HG03108 (cell line): Measurements from ENCODE around the gene GALNS.

Source experiments
- ATAC-seq: cut with Tn5 transposase; IDR thresholded peaks from one replicate; pipeline ENCODE4 v1.9.1; 2021; ENCODE audit warnings: moderate library complexity; ENCODE audit not compliant: unreplicated experiment

The GALNS gene

DNA sequence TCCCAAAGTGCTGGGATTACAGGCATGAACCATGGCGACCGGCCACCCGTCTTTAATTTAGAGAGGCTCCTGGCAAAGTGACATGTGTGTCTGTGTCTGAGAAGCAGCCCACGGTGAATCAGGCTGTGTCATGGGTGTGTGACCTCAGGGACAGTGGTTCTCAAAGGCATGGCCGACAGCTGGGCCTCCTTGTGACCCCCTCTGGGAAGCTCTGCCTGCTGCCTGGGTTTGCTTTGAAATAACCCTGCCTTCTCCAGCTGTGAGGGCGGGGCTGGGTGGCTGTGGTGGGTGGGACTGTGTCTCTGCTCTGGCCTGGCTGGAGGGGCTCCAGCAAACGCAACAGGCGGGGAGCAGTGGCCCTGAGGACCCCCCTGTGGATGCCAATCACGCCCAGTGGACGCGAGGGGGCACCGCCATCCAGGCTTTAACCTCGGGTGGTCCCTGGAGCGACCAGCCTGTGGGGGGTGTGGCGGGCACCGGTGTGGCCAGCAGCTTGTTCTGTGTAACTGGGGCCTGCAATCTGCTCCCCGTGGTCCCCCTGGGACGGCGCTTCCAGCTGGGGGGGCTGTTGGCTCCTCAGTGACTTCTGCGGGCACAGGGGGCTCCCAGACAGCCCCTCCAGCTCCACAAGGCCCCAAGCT, 36.2 kb downstream of the GALNS start:
- no peak for ATAC-seq

DNA sequence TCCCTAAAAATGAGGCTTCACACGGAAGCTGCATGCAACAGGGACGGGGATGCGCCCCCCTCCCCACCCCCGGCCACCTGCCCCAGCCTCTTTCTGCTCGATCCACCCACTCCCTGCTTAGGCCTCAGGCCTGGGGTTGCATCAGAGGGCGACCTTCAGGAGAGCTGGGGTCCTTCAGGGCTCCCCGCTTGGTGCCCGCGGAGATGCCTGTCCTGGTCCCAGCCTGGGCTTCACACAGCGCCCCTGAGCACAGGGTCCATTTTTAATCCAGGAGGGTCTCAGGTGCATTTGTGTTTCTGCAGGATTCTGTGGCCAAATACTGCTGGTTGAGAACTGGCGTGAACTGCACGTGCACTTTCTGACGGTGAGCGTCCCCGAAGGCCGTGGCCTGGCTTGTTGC, 37.6 kb downstream of the GALNS start:
- no peak for ATAC-seq

DNA sequence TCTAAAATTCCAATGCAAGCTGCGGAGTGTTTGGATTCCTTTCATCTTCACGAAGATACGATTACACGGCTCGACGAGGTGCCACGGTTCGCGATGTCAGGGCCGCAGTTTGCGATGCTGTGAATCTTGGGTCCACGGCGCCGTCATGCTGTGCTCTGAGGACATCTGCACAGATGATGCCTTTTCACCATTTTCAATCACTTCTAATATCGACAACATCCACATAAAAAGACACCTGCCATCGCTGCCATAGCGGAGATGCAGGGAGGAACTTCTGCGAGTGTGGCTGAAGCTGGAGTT, 38.2 kb downstream of the GALNS start:
- ATAC-seq, result no peak

DNA sequence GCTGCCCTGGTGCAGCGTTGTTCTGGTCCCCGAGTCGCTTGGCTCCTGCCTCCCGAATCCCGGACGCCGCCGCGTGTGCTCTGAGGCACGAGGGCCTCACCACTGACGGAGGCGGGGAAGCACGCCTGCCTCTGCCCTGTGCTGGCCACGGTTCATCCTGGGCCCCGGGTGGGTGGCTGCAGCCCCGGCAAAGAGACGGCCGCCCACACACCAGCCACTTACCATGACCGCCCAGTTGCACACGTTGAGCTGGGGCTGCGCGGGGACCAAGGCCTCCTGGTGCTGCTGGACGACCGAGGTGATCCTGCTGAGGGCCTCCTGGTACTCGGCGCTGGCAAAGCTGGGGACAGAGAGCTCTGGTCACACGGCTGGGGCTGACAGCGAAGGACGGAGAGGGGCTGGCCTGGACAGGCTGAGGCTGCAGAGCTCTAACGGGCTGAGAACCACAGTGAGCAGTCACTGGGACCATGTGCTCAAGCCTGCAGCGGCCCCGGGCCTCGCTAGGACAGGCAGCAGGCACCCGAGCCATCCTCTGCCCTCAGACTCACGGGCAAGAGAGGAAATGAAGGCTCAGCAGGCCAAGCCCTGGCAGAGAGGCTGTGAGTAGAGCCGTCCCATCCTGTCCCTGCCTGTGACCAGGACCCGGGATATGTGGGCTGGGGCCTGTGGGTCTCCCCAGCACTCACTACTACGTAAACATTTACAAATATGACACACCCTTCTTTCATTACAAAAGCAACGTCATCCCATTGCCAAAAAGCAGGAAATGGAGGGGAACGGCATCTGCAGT, 38.8 kb downstream of the GALNS start:
- ATAC-seq, result no peak

DNA sequence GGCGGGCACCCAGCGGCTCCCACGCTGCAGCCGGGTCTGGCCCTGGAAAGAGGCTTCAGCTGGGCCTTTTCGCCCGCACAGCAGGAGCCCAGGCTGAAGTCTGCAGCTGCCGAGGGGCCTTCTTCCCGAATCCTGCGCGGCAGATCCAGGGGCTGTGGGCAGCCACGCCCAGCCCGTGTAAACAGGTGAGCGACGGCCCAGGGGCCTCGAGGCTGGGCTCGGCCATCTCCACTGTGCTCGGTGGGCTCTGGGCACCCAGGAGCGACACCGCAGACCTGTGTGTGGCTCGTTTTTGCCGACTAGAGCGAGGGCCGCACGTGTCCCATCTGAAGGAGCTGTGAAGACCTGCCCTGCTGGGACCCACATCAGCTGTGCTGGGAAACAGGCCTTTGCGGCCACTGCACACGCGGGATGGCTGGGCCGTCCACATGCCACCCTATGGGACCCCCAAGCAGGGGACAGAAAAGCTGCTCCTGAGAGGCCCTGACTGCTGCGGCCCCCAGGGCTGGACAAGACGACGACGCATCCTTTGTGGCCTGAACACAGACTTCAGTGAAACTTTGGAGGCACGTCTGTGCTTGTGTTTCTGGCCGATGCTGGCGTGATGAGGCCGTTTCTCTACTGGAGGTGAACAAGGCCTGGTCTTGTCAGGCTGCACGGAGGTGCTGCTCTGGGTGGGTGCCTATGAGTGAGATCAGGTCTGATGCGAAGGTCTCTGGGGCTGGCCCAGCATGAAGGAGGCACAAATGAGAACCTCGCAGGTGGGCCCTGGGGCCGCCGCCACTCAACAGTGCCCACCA, 39.8 kb downstream of the GALNS start:
- ATAC-seq, result no peak

DNA sequence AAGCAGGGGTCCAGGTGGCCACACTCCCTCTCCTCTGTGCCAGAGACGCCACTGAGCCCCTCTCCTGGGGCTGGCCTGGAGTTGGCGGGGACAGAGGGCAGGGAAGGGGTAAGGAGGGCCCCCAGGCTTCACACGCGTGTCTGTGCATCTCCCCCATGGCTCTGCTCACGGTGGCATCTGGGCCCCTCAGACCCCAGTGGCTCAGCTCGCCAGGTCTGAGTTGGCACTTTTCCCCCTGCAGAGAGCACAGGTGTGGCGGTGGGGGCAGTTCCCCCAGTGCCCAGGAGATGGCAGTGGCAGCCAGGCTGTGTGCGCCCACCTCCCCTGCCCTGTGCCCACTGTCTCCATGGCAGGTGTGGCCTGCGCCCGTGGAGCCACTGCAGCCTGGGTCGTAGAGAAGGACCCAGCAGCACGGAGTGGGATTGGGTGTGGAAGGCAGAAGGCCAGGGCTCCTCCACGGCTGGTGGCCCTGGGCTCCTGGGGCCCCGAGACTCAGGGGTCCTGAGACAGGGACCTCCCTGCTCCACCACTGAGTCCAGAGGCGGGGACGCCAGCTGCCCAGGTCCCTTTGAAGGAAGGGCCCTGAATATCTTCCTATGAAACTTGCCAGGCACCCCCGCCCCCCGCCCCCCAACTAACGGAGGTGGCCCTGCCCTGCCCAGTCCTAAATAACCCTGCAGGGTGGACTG, 40.7 kb downstream of the GALNS start:
- ATAC-seq, result no peak

DNA sequence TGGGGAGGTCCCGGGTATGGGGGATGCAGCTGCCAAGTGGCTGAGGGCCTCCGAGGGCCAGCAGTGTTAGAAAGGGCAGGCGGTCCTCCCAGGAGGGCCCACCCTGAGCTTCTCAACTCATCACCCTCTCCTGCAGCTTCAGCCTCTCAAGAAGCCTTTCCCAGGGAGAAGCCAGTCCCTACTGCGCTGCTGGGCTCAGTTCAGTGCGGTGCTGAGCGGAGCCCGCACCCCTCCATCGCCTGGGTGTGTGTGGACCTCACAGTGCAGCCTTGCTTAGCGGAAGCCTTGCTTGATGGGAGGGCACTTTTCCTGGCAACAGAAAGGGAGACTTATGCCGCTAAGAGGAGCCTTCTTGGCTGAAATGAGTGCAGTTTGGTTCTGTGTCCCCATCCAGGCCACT, 41.5 kb downstream of the GALNS start:
- ATAC-seq, result no peak

DNA sequence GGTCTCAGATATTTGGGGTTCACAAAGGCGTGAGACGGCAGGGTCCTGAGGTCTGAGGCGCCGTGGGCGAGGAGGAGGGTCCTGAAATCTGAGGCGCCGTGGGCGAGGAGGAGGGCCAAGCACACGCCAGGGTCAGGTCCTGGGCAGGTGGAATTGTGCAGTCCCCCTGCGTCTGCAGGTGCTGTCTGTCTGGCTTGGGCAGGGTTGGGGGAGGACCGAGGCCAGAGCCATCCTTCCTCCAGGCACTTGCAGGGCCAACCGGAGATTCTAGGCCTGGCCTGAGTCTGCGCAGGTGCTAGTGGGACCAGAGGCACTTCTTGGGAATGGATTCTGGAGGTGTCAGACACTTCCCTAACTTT, 42.6 kb downstream of the GALNS start:
- no peak for ATAC-seq

DNA sequence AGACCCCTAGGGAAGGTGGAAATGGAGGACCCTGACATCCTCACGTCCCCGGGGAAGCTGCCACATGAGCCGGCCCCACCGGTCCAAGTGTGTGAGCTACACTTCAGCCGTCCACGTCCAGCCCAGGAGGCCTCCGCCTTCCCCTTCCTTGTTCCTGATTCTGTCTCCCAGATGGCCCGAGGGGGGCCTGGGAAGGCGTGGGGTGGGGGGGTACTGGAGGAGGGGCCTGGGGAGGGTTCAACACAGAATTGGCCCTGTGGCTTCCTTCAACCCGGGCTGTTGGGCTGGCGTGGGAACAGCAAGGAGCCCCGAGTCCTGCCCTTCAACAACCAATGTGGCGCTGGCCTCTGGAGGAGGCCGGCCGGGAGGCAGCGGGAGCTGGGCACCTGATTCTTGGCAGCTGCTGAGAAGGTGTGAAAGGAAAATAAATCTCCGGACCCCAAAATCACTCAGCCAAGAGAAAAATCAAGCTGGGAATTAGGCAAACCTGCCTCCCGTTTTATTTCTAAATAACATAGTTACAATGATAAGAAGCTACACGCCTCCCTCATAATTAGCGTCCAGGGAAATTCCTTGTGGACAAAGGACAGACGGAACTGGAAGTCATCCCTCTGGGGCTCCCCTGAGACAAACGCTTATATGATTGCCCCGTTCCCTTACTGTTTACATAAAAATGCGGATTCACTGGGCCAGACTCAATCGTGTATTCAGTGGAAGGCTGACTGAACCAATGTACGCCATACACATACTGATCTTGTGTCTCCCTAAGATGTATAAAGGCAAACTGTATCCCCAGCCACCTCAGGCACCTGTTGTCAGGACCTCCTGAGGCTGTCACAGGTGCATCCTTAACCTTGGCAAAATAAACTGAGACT, 43.2 kb downstream of the GALNS start:
- no peak for ATAC-seq

DNA sequence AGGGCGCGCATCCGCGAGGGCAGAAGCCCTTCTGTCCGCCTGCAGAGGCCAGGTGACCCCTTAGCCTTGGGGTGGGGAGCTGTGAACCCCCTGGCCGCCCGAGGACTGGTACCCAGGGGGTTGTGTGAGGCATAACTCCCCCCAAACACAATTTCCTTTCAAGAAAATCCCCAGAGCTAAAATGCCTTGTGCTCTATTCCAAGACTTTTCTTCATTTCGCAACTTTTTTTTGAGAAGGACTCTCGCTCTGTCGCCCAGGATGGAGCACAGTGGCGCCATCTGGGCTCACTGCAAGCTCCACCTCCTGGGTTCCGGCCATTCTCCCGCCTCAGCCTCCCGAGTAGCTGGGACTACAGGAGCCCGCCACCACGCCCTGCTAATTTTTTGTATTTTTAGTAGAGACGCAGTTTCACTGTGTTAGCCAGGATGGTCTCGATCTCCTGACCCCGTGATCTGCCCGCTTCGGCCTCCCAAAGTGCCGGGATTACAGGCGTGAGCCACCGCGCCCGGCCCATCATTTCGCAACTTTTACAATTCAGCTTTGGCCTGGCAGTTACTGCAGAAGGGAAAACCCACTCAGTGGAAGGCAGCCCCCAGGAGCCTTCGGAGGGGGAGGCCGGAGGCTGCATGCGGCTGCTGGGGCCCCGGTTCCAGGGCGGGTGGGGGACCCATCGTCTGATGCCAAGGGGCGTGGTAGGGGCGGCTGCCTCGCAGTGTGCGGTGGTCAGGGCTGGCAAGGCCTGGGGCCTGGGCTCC, 44.1 kb downstream of the GALNS start:
- no peak for ATAC-seq

DNA sequence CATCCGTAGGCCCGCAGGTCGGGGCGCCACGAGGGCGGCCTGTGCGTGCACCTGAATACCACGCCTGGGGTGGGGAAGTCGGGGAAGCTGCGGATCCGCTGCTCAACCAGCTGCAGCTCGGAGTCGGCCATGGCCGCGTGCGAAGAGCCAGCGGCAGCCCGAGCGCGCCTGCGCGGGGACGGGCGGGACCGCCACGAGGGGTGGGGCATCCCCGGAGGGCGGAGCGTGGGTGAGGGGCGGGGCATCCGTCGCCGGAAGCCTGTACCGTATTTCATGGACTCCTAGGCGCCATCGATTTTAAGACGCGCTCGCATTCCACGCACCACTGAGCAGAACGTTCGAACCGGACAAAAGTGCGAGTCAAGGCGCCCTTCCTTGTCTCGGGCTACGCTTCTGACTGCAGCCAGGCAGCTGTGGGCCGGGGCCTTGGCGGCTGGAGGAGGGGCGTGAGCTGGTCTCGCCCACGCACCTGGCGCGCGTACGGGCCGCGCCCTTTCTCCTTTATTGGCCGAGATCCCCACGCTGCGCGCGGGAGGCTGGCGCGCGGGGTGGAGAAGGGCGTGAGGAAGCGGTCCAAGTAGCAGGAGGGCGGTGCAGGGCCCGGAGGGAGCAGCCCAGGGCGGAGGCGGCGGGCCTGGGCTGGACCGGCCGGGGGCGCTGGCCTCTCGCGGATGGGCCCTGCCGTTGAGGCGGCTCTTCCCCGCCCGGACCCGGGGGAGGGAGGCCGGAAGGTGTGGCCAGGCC, 44.8 kb downstream of the GALNS start, which contains the start of gene APRT:
APRT (minus strand) TSS at position 160 of the 744 bp plus-strand sequence; CDS start at position 131, 29 bp downstream.
- peak; percentile 65 for ATAC-seq

DNA sequence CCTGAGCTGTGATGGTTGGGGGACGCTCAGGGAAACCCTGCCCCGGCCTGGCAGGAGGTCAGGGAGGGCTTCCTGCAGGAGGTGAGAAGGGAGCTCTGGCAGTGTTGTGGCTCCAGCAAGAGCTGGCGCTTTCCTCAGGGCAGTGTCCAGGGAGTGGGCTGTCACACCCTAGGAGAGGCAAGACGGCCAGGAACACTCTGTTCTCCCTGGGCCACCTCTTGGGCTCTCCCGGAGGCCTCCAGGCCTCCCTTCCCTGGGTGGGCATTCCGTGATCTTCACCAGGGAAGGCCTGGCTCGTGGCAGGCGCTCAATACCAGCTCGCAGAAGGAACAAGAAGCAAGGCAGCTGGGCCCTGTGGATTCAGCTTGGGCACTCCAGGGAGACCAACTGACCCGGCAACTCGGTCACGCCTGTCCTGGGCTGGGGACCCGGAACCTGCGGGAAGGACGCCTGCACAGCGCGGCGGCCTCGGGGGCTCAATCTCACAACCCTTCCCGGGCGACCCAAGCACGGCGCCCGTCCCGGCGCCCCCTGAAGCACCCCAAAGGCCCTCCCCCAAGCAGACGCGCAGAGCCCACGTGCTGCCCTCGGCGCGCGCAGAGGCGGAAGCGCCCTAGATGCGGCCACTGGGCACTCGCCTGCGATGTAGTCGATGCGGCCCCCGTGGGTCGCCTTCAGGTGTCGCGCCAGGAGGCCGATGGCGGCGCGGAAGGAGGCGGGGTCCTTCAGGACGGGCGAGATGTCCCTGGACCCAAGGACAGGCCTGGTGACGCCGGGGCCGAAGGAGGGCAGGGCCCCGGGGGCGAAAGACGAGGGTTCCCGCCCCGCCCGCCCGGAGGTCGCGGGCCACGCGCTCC, 45.6 kb downstream of the GALNS start:
- ATAC-seq, result peak; percentile 50

DNA sequence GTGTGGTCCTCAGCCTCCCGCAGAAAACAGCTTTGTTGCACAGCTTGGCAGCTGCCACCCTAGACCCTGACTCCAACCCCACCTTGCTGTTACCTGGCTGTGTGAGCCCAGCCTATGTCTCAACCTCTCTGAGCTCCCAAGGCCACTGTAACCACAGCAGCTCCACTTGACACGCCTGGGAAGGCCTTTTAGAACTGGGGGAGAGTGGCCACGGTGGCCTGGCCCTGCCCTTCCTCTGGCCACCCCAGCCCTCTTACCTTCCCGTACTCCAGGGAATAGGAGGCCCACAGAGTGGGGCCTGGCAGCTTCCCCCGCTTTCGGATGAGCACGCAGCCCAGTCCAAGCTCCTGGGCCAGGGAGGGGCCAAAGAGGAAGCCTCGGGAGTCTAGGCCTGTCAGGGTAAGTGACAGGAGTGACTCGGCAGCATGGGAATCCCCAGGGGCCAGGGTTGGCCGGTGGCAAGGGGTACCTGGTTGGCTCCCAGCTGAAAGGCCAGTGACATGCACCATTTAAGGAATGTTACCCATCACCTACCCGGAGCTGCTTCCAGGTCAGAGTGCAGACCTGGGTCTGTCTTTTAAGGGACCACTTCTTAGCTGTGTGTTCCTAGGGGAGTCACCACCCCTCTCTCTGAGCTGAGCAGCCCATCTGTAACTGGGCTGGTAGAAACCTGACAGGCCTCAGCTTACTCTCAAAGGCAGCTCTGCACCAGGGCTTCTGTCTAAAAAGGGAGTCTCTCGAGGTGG, 46.4 kb downstream of the GALNS start:
- no peak for ATAC-seq

DNA sequence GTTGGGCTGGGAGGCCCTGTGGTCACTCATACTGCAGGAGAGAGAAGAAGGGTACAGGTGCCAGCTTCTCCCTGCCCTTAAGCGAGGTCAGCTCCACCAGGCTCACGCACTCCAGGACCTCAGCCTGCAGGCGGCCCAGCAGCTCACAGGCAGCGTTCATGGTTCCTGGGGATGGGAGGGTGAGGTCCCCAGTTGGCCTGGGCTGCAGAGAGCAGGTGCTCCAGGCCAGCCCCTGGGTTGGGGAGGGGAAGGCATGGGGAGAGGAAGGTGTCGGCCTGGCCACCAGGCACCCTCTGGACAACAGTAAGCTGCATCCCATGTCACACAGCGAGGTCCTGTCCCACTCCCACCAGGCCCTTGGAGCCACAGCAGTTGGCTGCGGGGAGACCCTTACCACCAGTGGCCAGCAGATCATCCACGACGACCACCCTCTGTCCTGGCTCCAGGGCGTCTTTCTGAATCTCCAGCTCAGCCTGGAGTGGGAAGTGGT, 47.0 kb downstream of the GALNS start:
- ATAC-seq, result no peak

DNA sequence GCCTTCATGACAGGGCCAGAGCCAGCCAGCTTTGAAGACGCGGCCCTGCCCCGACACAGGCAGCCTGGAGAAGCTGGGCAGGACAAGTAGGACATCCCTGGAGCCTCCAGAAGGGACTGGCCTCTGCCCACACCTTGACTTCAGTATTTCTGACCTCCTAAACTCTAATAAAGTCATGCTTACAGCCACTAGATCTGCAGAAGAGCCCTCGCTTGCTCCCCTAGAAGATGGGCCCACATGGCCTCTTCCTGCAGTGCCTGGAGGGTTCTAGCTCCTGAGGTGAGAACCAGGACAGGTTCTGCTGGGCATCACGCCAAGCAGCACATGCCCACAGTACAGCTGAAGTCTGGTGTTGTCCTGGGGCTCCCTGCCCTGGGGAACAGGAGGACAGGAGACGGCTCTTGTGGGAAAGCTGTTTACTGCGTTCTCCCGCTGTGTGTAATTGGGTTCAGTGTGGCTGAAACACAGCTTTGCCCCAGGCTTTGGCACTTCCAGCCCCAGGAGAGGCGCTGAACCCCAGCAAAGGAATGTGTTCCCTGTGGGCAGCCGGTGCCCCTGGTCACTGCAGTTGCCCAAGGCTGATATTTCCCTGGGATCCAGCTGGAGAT, 47.6 kb downstream of the GALNS start:
- no peak for ATAC-seq

DNA sequence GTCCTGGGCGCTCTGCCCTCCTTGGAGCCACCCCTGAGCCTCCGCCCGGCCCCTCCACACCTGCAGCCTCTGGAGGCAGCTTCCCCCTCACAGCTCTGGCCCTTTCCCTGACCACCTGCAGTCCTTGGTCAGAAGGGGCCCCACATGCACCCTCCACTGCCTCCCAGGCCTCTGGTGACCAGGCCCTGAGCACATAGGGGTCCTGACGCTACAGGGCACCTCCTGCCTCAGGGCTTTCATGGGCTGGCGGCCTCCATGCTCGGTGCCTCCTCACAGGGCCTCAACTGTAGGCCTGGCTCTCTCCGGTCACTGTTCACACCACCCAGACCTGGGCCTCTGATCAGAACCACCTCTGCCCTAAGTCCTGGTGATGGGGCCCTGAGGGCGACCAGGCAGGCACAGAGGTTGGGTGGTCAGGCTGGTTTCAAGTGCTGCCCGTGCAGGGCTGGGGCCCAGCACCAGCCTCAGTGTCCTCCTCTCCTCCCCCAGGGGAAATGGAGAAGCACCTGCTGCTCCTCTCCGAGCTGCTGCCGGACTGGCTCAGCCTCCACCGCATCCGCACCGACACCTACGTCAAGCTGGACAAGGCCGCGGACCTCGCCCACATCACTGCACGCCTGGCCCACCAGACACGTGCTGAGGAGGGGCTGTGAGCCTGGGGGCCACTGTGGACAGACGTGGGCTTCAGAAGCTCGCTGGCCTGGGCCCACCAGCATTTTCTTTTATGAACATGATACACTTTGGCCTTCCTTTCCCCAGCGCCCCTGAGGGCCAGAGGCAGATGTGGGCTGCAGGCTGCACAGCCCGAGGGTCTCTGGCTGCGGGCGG, 48.9 kb downstream of the GALNS start:
- no peak for ATAC-seq
